KBM-7 (cell line): ENCODE data around the gene MAP7D1.
"Not testable (repeated sequence)": the region's sequence is repeated elsewhere in the genome, so short reads cannot be mapped to it uniquely, and the experiment has no call there.

Source experiments
- DNase-seq: peaks from one replicate; pipeline ENCODE4 v3.0.0-alpha.2; 2015
- in situ Hi-C: fragments of 300-500 bp; cut with MboI; formaldehyde crosslinking; loops from 2 replicates; pipeline ENCODE4 v1.14.3; 2020; ENCODE audit warnings: low sequenced_read_pairs, low pct_unique_long_range_greater_than_20kb, mixed read lengths

Gene MAP7D1

GRCh38 chr1:36222481-36223380 lies 66.8 kb downstream of the MAP7D1 start:
- no peak for DNase-seq
- in situ Hi-C loops: no loop called here

DNA sequence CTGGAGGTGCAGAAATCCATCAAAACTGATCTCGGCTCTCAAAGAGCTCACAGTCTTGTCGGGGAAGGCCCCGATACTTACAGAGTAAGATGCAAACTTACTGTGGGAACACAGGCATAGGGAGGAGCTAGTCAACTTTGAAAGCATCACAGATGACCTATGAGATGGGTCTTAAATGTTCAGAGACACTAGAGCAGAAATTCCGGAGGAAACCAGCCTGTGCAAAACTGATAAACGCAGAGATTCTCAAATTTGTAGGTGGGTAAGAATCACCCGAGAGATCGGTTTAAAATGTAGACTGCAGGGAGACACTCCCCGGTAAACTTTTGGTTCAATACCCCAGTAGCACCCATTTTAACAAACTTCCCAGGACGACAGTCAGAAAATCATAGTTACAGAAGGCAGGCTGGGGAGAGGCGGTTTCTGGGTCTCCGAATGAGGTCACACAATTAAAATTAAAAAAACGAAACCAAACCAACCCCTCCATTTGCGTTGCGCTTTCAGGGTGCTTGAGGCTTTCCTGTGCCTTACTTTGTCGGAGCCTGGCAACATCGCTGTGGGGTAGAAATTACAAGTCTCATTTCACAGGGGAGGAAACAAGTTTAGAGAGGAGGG lies 67.5 kb downstream of the MAP7D1 start:
- DNase-seq: peak; percentile 61
- in situ Hi-C loops: no loop called here

GRCh38 chr1:36223996-36224536 lies 68.1 kb downstream of the MAP7D1 start, which contains the start of gene THRAP3:
Gene THRAP3 (plus strand): TSS chr1:36224443. CDS start chr1:36282564, 58,121 bp downstream.
- DNase-seq: peak; percentile 100
- in situ Hi-C loops: no loop called here

DNA sequence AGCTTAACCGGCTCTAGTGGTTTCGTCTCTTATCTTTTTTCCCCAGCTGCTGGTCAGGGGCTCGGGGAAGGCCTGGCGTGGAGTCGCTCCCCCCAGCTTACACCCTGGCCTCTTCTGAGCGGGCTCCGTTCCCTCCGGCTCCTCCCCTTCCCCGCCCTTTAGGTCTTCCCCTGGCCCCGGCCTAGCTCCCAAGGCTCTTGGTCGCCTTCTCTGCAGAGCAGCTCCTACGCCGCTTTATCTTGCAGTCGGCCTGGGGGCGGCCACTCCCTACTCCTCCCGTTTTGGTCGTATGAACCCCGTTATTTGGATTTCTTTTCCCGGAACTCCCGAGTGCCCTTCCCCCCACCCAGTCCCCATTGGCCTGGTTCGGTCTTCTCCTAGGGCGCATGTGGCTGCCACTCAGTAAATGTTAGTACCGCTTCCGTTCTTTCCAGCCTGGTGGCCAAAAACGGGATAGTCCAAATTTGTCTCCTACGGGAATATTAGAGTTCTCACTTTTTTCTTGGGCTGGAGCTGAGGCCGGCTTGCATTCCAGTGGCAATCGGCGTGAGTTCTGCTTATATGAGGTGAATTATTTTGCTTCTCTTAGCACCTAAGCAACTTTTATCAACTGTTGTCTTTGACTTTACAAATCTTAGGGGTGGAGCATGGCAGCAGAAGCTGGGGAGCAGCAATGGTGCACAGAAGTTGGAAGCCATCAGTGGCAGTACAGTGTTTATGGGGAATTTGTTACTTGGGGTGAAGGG lies 68.8 kb downstream of the MAP7D1 start:
- in situ Hi-C loops: no loop called here
- DNase-seq: peak; percentile 87

GRCh38 chr1:36225283-36225899 lies 69.4 kb downstream of the MAP7D1 start:
- in situ Hi-C loops: no loop called here
- DNase-seq: no peak

GRCh38 chr1:36230279-36230678 lies 74.3 kb downstream of the MAP7D1 start:
- DNase-seq, in situ Hi-C loops: not testable (repeated sequence)
